HCEC 1CT (cell line): ENCODE data around the gene IMPACT.

Source experiments
- DNase-seq: peaks from one replicate; pipeline ENCODE4 v3.0.0-alpha.2; 2017

Gene IMPACT

DNA sequence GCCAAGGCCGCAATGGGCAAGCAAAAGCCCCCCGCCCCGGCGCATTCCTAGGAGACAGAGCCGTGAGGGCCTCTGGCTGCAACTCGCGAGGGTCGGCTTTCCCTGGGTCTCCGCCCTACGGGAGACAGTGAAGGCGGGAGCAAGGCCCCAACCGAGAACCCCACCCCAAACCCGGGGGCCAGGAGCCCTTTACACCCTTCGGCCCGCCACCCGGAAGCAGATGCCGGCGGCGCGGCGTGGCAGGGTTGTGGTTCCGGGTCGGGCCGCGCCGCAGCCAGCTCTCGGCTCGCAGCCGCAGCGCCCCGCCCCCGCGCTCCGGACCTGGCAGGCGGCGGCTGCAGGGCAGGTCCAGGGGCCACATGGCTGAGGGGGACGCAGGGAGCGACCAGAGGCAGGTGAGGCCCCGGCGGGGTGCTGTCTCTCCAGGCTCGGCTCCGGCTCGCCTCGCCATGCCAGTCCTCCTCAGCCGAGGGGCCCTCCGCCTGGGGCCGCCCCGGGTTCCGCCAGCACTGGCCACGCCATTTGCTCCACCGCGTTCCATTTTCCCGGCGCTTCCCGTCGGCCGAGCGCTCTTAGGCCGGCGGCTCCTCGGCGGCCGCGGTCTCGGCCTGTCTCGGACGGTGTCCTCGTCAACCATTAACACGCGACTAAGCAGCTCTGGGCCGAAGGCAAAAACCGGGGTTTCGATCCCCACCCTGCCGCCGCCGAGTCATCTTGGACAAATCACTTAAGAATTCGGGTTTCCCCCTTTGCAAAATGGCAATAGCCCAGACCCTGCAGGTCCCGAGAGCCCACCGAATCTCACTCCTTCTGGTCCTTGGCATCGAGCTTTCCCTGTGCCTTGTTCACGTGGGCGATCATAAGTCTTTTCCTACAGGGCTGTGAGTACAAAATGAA is at the start of gene IMPACT:
TSS of gene IMPACT (plus strand) at position 273 of the 897 bp plus-strand sequence. CDS start at position 360, 87 bp downstream.
- peak; percentile 87 for DNase-seq

- no peak for DNase-seq
Measured at GRCh38 chr18:24378598-24378997, 47.9 kb upstream of the IMPACT start.

- DNase-seq = no peak
Measured at GRCh38 chr18:24380163-24380747, 46.2 kb upstream of the IMPACT start.

DNA sequence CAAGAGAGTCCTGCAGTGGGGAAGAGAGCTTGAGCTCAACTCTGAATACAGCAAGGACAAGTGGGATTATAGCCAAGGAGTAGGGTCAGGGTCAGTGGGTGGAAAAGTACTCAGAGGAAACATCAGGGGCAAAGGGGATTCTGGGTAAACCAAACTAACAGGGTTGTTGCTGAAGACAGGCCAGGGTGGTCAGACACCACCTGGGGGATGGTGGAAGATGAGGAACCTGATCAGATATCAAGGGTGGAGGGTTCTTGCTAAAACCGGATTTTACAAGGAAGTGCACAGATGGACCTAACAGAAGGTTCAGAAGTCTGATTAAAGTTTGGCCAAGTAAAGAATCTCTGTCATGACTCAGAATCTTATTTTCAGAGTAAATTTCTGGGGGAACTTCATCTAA is 45.3 kb upstream of the IMPACT start:
- no peak for DNase-seq

GRCh38 chr18:24386681-24387080 is 39.8 kb upstream of the IMPACT start:
- no peak for DNase-seq

DNA sequence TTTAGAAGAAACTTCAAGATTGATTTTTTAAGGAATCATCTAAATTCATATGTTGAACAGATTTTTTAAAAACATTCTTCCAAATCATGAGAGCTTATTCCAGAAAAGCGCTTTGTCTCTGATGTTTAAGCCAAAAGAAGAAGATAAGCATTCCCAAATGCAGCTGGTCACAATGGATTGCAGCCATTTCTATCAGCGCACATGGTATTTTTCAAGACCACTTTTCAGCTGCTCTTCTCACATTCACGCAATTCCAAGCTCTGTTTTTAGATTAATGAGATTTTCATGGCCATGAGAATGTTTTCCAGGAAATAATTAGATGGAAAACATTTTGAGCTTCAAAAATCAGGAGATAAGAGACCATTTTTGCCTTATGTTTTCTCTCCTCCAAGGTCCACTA is 37.5 kb upstream of the IMPACT start:
- DNase-seq = no peak

DNA sequence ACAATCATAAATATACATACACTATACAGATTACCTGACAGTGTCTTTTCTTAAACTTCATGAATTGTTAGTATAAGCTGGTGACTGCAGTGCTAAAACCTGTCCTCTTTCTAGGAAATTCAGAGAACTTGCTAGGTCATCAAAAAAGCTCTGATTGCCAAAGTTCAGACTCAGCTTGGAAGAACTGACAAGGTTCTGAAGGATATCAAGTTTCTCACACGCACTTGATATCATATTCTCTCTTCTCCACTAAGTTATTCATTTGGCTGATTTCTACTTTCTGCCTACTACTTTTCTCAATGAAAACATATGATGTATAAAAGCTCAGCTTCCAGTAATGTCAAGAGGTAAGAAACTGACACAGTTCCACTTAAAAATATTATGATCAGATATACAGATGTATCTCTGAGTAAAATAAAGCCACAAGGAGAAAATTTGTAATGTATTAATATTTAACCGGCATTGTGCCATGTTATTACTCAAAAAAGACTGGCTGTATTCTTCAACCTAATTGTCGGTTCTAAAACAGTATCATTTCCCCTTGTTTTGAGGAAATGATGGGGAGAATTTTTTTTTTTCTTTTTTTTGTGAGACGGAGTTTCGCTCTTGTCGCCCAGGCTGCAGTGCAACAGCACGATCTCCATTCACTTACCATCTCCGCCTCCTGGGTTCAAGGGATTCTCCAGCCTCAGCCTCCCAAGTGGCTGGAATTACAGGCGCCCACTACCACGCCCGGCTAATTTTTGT is 31.2 kb upstream of the IMPACT start:
- peak; percentile 27 for DNase-seq

DNA sequence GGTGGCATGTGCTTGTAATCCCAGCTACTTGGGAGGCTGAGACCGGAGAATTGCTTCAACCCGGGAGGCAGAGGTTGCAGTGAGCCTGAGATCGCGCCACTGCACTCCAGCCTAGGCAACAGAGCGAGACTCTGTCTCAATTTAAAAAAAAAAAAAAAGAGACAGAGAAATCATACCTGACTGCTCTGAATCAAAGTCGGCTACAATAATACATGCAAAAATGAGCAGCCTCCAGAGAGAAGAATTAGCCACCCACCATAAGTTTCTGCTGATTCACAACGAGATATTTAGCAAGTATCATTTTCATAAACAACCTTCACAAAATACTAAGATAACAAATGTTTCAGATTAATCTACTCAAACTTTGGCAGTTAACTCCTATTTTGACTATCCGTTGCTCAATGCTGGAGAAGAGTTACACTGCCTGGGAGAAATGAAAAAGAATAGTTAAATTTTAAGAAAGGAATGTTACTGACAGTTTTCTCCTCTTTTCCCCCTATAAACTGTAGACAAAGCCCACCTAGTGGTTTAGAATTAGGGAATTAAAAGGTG is 30.3 kb upstream of the IMPACT start:
- peak; percentile 38 for DNase-seq

- peak; percentile 74 for DNase-seq
Measured at GRCh38 chr18:24397131-24397693, 29.3 kb upstream of the IMPACT start.

DNA sequence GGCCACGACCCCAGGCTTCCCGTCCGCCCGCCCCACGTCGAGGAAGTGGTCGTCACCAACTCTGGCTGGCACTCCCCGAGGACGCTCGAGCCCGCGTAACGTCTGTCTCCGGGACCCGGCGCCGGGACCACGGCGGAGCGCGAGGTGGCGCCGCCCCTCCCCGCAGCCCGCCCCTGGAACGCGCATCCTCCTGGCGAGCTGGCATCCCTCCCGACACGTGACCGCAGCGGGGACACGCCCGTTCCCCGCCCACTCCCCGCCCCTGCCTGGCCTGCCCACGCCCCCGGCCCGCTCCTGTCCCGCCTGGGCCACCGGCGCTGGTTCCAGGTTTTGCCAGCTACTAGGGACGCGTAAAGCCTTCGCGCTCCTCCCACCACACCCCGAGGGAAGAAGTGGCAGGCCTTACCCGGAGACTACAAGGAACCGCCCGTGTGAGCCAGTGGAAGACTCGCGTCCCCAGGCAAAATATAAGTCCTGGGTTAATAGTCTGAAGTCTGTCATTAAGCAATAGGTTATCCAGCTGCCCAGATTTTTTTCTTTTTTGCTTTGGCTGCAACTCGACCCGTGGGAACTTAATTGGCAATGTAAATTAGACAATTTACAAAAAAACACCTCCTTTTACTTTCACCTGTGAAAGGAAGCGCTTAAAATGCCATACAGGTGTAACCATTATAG is 28.6 kb upstream of the IMPACT start, which contains the start of gene OSBPL1A:
TSS of gene OSBPL1A (minus strand) at position 131 of the 675 bp plus-strand sequence. CDS start 20,291 bp downstream, outside the sequence.
- peak; percentile 89 for DNase-seq

DNA sequence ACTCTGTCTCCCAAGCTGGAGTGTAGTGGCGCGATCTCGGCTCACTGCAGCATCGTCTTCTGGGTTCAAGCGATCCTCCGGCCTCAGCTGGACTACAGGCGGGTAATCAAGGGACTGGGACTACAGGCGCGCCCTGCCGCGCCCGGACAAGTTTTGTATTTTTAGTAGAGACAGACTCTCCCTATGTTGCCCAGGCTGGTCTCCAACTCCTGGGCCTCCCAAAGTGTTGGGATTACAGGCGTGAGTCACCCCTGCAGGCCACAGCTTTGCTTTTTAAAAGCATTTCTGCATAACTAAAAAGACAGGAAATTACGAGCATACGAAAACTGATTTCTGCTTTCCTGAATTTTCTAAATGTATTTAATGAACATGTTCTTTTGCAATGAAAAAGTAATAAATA is 27.9 kb upstream of the IMPACT start:
- DNase-seq = peak; percentile 68

GRCh38 chr18:24400587-24400986 is 25.9 kb upstream of the IMPACT start:
- DNase-seq = no peak

GRCh38 chr18:24402209-24402785 is 24.2 kb upstream of the IMPACT start:
- no peak for DNase-seq

- DNase-seq = no peak
Measured at GRCh38 chr18:24403076-24403475, 23.4 kb upstream of the IMPACT start.

DNA sequence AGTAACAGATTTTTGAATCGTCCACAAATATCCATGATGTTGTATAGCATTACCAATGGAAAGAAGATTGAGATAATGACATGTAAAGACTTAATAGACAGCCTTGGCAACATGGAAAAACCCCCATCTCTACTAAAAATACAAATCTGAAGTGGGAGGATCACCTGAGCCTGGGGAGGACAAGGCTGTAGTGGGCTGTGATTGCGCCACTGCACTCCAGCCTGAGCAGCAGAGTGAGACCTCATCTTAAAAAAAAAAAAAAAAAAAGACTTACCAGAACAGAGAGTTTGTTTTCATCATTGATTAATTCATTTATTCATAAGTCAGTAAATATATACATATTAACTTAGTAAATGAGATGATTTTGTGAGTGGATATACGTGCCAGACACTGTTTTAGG is 21.9 kb upstream of the IMPACT start:
- no peak for DNase-seq

DNA sequence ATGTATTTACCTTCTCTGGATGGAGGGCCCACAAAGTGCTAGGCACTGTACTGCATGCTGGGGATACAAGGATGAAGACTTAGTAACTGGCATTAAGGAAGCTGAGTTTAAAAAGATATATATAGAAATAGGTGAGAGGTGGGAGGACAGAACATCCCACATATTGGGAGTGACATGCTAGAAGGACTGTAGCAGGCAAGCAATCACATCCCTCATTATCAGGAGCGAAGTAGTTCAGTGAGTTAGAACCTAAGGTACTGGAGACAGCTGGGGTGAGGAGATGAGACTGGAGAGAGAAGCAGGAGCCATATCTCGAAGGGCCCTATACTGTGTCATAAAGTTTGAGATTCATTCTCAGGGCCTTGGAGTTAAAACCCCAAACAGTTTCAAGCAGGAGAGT is 18.0 kb upstream of the IMPACT start:
- no peak for DNase-seq

GRCh38 chr18:24413148-24413547 is 13.3 kb upstream of the IMPACT start:
- DNase-seq = no peak

DNA sequence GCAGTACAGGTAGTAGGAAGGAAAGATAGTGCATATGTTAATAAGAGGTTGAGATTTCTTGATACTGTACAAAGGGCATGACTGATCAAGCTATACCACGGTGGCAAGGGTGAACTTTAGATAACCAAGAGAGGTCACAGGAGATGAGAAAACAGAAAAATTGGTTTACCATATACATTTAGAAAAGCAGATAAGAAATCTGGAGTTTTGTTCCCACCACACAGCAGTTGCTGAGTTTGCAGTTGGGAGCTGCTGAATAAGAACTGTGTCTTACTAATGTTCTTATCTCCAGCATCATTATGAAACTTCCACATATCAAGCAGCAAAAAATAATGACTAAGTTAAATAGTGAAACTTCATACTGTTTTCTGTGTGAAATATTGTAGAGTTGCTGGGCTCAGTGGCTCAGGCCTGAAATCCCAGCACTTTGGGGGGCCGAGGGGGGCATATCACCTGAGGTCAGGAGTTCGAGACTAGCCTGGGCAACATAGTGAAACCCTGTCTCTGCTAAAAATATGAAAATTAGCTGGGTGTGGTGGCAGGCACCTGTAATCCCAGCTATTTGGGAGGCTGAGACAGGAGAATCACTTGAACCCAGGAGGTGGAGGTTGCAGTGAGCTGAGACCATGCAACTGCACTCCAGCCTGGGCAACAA is 12.0 kb upstream of the IMPACT start:
- no peak for DNase-seq

DNA sequence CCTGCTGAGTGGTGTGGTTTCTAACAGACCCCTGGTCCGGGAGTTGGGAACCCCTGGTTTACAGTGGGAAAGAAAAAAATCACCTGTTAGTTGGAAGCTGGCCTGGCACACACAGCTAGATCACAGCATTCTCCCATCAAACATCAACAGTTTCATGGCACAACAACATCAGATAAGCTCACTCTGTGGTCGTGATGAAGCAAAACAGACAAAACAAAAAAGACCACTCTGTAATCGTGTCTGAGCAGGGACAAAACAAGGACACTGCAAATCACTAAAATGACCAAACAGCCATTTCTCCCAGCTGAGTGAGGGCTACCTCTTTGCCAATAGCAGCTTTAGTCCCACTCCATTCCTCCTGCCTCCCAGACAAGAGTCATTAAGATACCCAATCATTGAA is 9.0 kb upstream of the IMPACT start:
- DNase-seq = no peak

- no peak for DNase-seq
Measured at GRCh38 chr18:24420551-24420950, 5.9 kb upstream of the IMPACT start.

- DNase-seq = no peak
Measured at GRCh38 chr18:24421831-24422230, 4.6 kb upstream of the IMPACT start.

- DNase-seq = no peak
Measured at GRCh38 chr18:24426073-24426397, 435 bp upstream of the IMPACT start.
